Measurements from ENCODE around the gene PELI2. TPM values are rescaled to one million over a fixed set of nuclear protein-coding genes. Genes with fewer than 3 reads are reported as not detected.

Gene PELI2
- total RNA-seq, 2 experiments from 2014 or later: 2.5 to 3.6 TPM

DNA sequence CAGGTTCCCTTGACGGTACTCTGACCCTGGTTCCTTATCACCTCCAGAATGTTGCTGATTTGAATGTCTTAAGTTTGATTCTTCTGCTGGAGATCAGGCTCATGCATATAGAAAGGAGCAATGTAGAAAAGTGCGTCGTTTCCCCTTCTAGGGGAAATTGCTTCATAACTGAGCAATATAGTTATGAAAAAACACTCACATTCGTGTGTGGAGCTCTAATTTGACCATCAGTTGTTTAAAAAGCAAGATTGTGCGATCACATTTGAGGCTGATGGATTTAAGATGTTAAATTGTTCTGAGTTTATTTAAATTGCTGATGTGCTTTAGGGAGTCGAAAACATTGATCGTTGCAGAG is 19.2 kb downstream of the PELI2 start:
- H3K36me3 Mint-ChIP-seq (ENCODE audit: low read depth): no peaks in the 10 kb centered on the region
- no peaks in the 10 kb centered on the region for H3K9me3 Mint-ChIP-seq
- peaks cover 6% of the 10 kb centered on the region for H3K27me3 Mint-ChIP-seq
- no peak for DNase-seq
- no peak overlapping the region for H3K27ac Mint-ChIP-seq
- no peak overlapping the region for H3K4me3 Mint-ChIP-seq
- CTCF ChIA-PET: interaction anchor here (0.7 to 1.1 kb wide), 2 partner anchors 16 to 18 kb away, joined by 3 read pairs; no protein-coding TSS in a partner anchor
- H3K4me1 Mint-ChIP-seq: peaks cover 2% of the 10 kb centered on the region
- POLR2A ChIA-PET: no interaction called here

DNA sequence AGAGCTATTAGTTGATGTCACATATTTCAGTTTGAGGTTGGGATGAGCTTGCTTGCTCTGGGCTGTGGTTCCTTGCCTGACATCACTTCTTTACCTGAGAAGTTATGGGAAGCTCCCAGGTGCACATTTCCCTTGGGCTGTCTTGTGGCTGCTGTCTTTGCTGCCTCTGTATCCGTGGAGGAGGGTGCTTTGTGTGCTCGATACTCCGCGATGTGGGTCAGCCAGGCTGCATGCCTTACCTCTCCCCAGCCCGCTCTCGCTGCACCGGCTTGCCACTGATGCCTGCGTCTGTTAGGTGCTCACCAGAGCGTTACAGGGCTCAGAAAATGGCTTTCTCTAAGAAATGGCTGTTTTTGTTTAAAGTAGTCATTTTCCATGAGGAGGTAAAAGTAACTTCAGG is 19.6 kb downstream of the PELI2 start:
- Mint-ChIP-seq H3K4me1 (no peaks in the 10 kb centered on the region), H3K9me3 (no peaks in the 10 kb centered on the region), H3K4me3 (no peak overlapping the region), H3K36me3 (ENCODE audit: low read depth) (no peaks in the 10 kb centered on the region), H3K27me3 (peaks cover 6% of the 10 kb centered on the region), H3K27ac (no peak overlapping the region)
- DNase-seq: no peak
- CTCF ChIA-PET: interaction anchor here (1.1 kb wide), 1 partner anchor 18 kb away, joined by 3 read pairs; no protein-coding TSS in a partner anchor
- POLR2A ChIA-PET: no interaction called here

DNA sequence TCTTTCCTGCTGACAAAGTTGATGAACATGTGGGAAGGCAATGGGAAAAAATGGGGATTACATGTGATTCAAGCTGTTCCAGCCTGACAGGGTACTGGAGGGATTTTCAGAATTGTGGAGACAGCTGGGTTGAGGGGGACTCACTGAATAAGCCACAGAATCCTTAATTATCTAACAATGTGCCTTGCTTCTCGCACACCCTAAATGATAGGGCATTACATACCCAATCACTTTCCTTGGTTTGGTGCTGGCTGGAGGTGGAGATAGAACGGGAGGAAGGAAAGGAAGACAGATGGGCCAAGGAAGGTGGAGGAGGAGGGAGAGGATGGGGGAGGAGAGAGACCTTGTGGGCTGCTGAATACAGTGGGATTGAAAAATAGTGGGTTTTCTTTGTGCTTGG is 20.7 kb downstream of the PELI2 start:
- POLR2A ChIA-PET: no interaction called here

DNA sequence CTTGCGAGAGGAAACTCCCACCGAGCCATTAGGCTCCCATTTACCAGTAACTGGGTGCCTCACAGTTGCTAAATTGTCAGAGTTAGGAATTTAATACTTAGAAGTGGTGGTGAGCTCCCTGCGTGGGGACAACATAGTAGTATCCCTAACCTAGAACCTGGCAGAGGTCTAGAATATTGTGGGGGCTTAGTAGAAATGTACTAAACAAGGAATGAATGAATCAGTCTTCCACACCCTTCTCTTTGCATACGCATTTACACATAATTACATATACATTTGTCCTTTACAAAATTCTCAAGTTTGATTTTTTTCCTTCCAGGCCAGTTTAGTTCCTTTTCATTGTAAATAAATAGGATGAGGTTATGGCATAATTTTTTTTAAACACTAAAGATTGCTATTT is 24.1 kb downstream of the PELI2 start:
- H3K4me3 Mint-ChIP-seq: no peak overlapping the region
- POLR2A ChIA-PET: interaction anchor here (0.6 kb wide), 1 partner anchor 141 kb away, joined by 3 read pairs; no protein-coding TSS in a partner anchor
- no peak for DNase-seq
- peaks cover 3% of the 10 kb centered on the region for H3K27me3 Mint-ChIP-seq
- peaks cover 2% of the 10 kb centered on the region for H3K4me1 Mint-ChIP-seq
- CTCF ChIA-PET: no interaction called here
- H3K9me3 Mint-ChIP-seq: no peaks in the 10 kb centered on the region
- no peaks in the 10 kb centered on the region for H3K36me3 Mint-ChIP-seq (ENCODE audit: low read depth)
- H3K27ac Mint-ChIP-seq: no peak overlapping the region

More for the DNA sequence above, 20.7 kb downstream of the PELI2 start:
- Mint-ChIP-seq H3K9me3 (no peaks in the 10 kb centered on the region), H3K27me3 (peaks cover 6% of the 10 kb centered on the region), H3K27ac (no peak overlapping the region), H3K4me1 (no peaks in the 10 kb centered on the region), H3K4me3 (no peak overlapping the region), H3K36me3 (ENCODE audit: low read depth) (no peaks in the 10 kb centered on the region)
- CTCF ChIA-PET: no interaction called here
- DNase-seq: no peak

DNA sequence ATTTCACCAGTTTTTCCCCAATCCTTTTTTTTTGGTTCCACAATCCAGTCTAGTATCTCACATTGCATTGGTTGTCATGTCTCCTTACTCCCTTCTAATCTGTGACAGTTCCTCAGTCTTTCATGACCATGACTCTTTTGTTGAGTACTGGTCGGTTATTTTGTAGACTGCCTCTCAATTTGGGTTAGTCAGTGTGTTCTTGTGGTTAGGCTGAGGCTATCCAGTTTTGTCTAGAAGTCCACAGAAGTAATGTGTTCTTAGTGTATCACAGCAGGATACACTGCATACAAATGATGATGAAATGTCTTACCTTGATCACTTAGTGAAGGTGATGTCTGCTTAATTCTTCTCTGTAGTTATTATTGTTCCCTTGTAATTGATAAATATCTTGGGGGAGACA is 24.8 kb downstream of the PELI2 start:
- H3K9me3 Mint-ChIP-seq: no peaks in the 10 kb centered on the region
- H3K27me3 Mint-ChIP-seq: no peaks in the 10 kb centered on the region
- ChIA-PET CTCF (no interaction called here), POLR2A (no interaction called here)
- H3K27ac Mint-ChIP-seq: no peak overlapping the region
- no peaks in the 10 kb centered on the region for H3K36me3 Mint-ChIP-seq (ENCODE audit: low read depth)
- peaks cover 7% of the 10 kb centered on the region for H3K4me1 Mint-ChIP-seq
- DNase-seq: no peak
- H3K4me3 Mint-ChIP-seq: no peak overlapping the region

DNA sequence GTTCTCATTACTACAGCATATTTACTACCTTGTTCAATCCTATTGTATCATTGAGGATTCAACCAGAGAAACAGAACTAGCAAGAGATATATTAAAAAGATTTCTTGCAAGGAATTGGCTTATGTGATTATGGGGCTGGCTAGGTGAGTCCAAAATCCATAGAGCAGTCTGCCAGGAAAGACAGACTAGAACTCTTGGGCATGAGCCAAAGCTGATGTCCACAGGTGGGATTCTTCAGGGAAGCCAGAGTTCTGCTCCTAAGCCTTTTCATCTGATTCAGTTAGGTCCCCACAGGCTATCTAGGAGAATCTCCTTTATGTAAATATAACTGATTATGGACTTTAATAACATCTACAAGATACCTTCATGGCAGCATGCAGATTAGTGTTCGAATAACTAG is 26.0 kb downstream of the PELI2 start:
- Mint-ChIP-seq H3K27ac (no peak overlapping the region), H3K36me3 (ENCODE audit: low read depth) (no peaks in the 10 kb centered on the region), H3K27me3 (no peaks in the 10 kb centered on the region), H3K9me3 (no peaks in the 10 kb centered on the region), H3K4me1 (peaks cover 11% of the 10 kb centered on the region), H3K4me3 (no peak overlapping the region)
- CTCF ChIA-PET: no interaction called here
- DNase-seq: no peak
- POLR2A ChIA-PET: no interaction called here

DNA sequence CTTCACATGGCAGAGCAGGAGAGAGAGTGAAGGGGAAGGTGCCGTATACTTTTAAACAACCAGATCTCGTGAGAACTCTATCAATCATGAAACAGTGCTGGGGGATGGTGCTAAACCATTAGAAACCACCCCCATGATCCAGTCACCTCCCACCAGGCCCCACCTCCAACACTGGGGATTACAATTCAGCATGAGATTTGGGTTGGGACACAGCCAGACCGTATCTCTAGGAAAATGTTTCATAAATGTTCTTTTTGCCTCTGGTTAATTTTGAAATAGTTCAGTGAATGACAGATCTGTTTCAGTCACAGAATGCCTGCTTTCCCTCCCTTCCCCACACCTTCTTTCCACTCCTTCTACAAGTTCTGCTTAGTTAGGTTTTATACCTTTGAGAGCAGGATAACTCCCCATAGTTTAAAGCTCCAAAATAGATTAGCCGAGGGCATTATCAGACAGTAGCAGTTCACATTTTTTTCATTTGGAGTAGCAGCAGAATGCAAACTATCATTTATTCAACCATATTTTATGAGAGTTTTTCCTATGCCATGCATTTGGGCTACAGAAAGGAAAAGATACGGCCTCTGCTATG is 27.1 kb downstream of the PELI2 start:
- no peak overlapping the region for H3K27ac Mint-ChIP-seq
- CTCF ChIA-PET: no interaction called here
- no peak overlapping the region for H3K4me3 Mint-ChIP-seq
- H3K36me3 Mint-ChIP-seq (ENCODE audit: low read depth): no peaks in the 10 kb centered on the region
- peaks cover 11% of the 10 kb centered on the region for H3K4me1 Mint-ChIP-seq
- no peaks in the 10 kb centered on the region for H3K9me3 Mint-ChIP-seq
- DNase-seq: no peak
- POLR2A ChIA-PET: no interaction called here
- no peaks in the 10 kb centered on the region for H3K27me3 Mint-ChIP-seq

DNA sequence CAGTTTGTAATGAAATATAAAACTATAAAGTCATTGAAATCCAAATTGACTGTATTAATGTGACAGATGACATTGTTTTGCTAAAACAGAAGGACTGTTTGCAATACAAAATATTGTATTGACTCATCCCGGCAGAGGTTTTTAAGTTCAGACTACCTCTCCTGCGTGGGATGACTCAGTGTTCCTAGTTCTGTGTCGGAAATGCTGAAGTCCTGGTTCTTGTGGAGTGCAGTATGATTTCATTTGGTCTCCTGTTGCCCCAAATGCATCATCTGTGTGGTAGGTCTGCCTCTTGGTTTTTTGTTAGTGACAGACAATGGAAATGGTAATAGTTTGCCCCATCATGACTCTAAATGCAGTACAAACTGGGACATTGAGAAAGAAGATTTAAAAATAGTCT is 27.8 kb downstream of the PELI2 start:
- Mint-ChIP-seq H3K27me3 (no peaks in the 10 kb centered on the region), H3K4me3 (no peak overlapping the region), H3K4me1 (peaks cover 13% of the 10 kb centered on the region), H3K36me3 (ENCODE audit: low read depth) (no peaks in the 10 kb centered on the region), H3K27ac (no peak overlapping the region), H3K9me3 (no peaks in the 10 kb centered on the region)
- ChIA-PET CTCF (no interaction called here), POLR2A (no interaction called here)
- DNase-seq: no peak

DNA sequence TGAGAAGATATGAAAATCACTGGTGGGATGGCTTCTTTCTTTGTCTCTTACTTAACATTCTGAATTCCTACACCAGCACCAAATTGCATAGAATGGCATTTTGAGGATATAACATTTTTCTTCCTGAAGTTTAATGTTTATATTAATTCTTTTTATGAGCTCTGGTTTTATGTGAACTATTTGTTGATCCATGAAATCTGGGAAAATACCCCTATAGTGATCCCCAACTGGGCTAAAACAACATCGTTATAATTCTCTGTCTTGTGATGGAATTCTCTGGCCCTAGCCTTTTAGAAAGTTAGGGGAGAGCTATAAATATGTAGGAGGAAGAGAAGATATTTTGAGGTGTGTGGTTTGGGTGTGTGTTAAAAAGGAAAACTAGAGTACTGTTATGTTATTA is 29.2 kb downstream of the PELI2 start:
- Mint-ChIP-seq H3K36me3 (ENCODE audit: low read depth) (no peaks in the 10 kb centered on the region), H3K27ac (no peak overlapping the region), H3K27me3 (no peaks in the 10 kb centered on the region), H3K9me3 (no peaks in the 10 kb centered on the region), H3K4me1 (peaks cover 16% of the 10 kb centered on the region), H3K4me3 (no peak overlapping the region)
- POLR2A ChIA-PET: no interaction called here
- CTCF ChIA-PET: interaction anchor here (0.6 kb wide), 1 partner anchor 380 kb away, joined by 3 read pairs; no protein-coding TSS in a partner anchor
- DNase-seq: no peak

DNA sequence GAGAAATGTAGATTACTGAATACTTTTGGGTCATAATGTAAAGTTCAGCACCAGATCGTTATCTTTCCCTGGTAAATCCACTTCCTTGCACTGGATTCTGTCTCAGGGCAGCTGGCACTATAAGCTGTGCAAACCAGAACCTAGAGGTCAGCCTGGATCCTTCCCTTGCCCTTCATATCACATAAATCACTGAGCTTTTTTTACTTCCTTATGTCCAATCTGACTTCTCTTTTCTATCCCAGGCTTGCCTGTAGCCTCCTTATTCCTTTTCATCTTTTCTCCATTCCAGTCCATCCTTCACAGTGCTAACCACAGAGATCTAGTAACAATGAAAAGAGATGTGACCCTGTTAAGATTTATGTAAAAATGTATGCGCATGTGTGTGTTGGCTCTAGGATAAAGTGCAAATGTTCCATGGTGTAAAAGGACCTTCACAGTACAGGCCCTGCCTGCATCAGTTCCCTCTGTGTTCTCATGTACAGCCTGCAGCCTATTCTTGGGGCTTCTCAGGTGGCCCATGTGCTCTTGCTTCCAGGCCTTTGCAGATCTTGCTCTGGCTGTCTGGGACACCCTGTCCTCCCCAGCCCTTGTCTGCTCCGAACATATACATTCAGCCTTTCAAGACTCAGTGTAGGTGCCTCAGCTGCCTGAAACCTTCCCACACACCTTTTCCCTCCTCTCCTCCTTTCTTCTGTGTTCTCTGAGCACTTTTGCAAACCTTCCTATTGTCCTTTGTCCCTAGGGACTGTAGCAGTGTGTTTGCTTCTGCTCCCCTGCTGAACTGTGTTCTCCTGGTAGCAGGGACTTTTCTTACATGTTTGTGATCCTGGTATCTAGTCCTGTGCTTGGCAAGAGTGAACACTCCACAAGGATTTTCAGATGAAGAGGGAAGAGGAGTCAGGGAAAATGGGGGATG is 30.0 kb downstream of the PELI2 start:
- POLR2A ChIA-PET: no interaction called here
- no peak for DNase-seq
- CTCF ChIA-PET: no interaction called here
- no peak overlapping the region for H3K4me3 Mint-ChIP-seq
- H3K27ac Mint-ChIP-seq: no peak overlapping the region
- H3K27me3 Mint-ChIP-seq: no peaks in the 10 kb centered on the region
- peaks cover 16% of the 10 kb centered on the region for H3K4me1 Mint-ChIP-seq
- H3K9me3 Mint-ChIP-seq: no peaks in the 10 kb centered on the region
- H3K36me3 Mint-ChIP-seq (ENCODE audit: low read depth): no peaks in the 10 kb centered on the region

DNA sequence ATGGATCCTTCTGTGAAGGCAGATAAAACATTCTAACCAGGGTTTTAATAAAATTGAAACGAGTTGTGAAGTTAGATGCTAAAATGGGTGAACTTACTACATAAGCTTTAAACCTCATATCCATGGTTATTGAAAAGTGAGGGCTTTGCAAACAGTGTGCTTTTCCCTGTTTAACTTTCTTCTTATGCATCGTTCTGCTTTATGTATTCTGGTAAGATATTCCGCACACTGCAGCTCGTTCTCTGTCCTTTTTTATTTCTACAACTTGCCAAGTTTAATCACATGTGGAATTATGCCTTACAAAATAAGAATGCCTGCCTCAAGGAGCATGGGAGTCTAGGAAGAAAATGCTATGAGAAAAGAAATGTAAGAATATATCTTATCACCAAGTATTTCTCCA is 30.9 kb downstream of the PELI2 start:
- DNase-seq: no peak
- no peak overlapping the region for H3K4me3 Mint-ChIP-seq
- no peak overlapping the region for H3K27ac Mint-ChIP-seq
- peaks cover 16% of the 10 kb centered on the region for H3K4me1 Mint-ChIP-seq
- H3K27me3 Mint-ChIP-seq: no peaks in the 10 kb centered on the region
- no peaks in the 10 kb centered on the region for H3K9me3 Mint-ChIP-seq
- H3K36me3 Mint-ChIP-seq (ENCODE audit: low read depth): no peaks in the 10 kb centered on the region
- POLR2A ChIA-PET: no interaction called here
- CTCF ChIA-PET: no interaction called here

DNA sequence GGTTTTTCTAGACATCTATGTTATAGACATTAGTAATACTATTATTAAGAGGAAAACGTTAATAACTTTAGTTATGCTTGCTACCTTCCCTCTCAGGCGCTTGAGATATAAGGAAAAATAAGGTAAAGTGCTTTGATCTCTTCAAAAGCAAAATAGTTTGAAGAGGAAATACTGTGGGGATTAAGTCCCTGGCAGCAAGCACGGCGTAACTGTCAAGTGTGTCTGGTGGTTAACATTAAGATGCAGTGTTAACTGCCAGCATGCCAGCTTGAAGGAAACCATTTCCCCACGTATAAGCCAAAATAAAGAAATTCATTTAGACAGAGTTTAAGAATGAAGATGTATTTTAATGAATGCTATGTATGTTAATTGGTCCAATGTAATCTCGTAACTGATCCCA is 31.8 kb downstream of the PELI2 start:
- no peak for DNase-seq
- POLR2A ChIA-PET: no interaction called here
- no peaks in the 10 kb centered on the region for H3K27me3 Mint-ChIP-seq
- no peak overlapping the region for H3K27ac Mint-ChIP-seq
- no peak overlapping the region for H3K4me3 Mint-ChIP-seq
- peaks cover 16% of the 10 kb centered on the region for H3K4me1 Mint-ChIP-seq
- H3K9me3 Mint-ChIP-seq: no peaks in the 10 kb centered on the region
- CTCF ChIA-PET: no interaction called here
- H3K36me3 Mint-ChIP-seq (ENCODE audit: low read depth): no peaks in the 10 kb centered on the region

DNA sequence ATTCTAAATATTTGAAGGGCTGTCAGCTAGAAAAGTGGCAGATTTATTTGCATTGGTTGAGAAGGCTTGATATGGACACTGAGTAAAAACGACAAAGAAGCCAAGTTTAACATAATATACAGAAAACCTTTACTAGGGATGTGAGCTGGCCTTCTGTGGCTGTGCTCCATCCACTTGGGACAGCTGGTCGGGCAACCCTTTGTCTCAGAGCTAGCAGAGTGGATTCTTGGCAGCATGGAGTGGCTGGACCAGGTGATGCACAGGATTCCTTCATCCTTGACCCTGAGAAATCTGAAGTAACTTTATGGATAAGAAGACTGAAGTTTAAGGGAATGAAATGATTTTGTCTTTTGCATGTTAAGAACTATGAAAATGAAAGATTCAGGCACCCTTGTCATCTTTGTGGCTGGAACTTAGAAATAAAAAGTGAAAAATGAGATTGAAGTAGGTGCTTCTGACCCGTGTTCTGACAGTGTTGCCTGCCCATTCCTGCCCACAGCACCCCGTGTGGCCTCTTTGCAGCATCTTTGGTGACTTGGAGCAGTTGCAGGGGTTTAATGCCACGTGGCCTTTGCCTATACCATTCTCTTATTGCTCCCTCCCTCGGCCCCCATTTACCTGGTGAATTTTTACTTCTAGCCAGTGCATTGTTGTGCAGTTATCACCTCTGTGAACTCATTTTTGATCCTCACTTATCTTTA is 32.6 kb downstream of the PELI2 start:
- CTCF ChIA-PET: no interaction called here

More for the DNA sequence above, 32.6 kb downstream of the PELI2 start:
- DNase-seq: no peak
- Mint-ChIP-seq H3K36me3 (ENCODE audit: low read depth) (no peaks in the 10 kb centered on the region), H3K27ac (no peak overlapping the region), H3K4me1 (peaks cover 16% of the 10 kb centered on the region), H3K27me3 (no peaks in the 10 kb centered on the region), H3K4me3 (no peak overlapping the region), H3K9me3 (no peaks in the 10 kb centered on the region)
- POLR2A ChIA-PET: no interaction called here

Measured in activated CD4-positive, alpha-beta T cell treated with anti-CD3 and anti-CD28 coated beads, Interleukin-2, amount 10 ng/mL, durations not matched to agents 7 days and 5 days (primary cell).